GM19193 (cell line): ENCODE measurements around the gene SPRYD3.

Source experiments
- POLR2A ChIP-seq: IDR thresholded peaks from 4 replicates; pipeline ENCODE4 v1.6.1; 2011; ENCODE audit not compliant: insufficient read depth, insufficient read length; ENCODE audit errors: extremely low read depth

The SPRYD3 gene

GRCh38 chr12:53061404-53062010 lies 17.7 kb downstream of the SPRYD3 start:
- no peak for TF ChIP-seq POLR2A

GRCh38 chr12:53060721-53061276 lies 18.4 kb downstream of the SPRYD3 start:
- no peak for TF ChIP-seq POLR2A

DNA sequence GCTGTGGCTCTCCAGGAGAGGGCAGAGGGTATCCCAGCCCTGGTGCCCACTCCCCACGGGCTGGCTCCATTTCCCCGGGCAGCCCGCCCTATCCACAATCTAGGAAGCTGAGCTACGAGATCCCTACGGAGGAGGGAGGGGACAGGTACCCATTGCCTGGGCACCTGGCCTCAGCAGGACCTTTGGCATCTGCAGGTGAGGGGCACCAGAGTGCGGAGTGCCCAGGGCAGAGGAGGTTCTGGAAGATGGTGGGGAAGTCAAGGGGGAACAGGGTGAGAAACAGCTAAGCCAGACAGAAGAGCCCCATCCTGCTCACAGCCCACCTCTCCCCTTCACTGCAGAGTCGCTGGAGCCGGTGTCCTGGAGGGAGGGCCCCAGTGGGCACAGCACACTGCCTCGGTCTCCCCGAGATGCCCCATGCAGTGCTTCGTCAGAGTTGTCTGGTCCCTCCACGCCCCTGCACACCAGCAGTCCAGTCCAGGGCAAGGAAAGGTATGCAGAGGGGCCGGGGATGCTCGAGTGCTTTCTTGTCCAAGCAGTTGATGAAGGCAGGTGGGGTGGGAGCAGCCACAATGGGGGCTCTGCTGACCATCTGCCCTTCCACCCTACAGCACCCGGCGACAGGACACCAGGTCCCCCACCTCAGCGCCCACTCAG lies 19.0 kb downstream of the SPRYD3 start:
- TF ChIP-seq POLR2A = no peak

GRCh38 chr12:53059434-53060063 lies 19.6 kb downstream of the SPRYD3 start:
- TF ChIP-seq POLR2A = no peak

DNA sequence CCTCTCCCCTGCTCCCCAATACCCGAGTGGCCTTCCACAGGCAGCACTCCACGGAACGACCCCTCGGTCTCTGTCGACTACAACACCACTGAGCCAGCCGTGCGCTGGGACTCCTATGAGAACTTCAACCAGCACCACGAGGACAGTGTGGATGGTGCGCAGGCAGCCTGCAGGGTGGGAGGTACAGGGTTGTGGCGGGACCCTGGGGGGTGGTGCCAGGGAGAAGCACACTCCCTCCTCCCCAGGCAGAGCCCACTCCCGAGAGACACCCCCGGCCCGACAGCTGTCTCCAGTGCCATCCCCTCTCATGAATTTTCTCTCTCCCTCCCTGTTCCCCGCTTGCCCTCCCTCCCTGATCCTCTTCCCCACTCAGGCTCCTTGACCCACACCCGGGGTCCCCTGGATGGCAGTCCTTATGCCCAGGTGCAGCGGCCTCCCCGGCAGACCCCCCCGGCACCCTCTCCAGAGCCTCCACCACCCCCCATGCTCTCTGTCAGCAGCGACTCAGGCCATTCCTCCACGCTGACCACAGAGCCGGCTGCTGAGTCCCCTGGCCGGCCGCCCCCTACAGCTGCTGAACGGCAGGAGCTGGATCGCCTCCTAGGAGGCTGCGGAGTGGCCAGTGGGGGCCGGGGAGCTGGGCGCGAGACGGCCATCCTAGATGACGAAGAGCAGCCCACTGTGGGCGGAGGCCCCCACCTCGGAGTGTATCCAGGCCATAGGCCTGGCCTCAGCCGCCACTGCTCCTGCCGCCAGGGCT lies 20.3 kb downstream of the SPRYD3 start:
- TF ChIP-seq POLR2A = no peak

GRCh38 chr12:53057816-53058500 lies 21.2 kb downstream of the SPRYD3 start:
- TF ChIP-seq POLR2A = no peak

DNA sequence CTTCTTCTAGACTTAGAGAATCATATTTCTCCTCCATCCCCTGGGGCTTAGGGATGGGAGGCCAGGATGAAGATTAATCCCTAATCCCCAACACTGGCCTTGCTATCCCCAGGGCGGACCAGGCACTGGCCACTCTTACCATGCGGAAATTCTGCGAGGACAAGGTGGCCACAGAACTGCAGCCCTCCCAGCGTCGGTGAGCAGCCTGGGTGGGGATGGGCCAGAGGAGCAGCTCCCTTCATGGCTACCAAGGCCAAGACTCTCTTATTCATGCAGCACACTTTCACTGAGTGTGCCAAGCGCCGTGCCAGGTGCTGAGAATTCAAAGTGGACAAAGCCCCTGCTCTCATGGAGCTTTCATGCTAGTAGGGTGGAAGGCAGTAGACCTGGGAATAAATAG lies 22.3 kb downstream of the SPRYD3 start:
- no peak for TF ChIP-seq POLR2A

DNA sequence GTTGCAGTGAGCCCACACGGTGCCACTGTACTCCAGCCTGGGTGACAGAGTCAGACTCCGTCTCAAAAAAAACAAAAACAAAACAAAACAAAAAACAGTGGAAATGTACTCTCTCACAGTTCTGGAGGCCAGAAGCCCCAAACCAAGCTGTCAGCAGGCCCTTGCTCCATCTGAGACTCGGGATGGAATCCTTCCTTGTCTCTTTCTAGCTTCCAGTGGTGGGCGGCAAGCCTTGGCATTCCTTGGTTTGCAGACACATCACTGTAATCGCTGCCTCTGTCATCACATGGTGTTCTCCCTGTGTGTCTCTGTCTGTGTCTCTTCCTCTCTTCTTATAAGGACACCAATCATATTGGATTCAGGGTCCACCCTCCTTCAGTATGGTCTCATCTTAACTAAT lies 22.9 kb downstream of the SPRYD3 start:
- no peak for TF ChIP-seq POLR2A

DNA sequence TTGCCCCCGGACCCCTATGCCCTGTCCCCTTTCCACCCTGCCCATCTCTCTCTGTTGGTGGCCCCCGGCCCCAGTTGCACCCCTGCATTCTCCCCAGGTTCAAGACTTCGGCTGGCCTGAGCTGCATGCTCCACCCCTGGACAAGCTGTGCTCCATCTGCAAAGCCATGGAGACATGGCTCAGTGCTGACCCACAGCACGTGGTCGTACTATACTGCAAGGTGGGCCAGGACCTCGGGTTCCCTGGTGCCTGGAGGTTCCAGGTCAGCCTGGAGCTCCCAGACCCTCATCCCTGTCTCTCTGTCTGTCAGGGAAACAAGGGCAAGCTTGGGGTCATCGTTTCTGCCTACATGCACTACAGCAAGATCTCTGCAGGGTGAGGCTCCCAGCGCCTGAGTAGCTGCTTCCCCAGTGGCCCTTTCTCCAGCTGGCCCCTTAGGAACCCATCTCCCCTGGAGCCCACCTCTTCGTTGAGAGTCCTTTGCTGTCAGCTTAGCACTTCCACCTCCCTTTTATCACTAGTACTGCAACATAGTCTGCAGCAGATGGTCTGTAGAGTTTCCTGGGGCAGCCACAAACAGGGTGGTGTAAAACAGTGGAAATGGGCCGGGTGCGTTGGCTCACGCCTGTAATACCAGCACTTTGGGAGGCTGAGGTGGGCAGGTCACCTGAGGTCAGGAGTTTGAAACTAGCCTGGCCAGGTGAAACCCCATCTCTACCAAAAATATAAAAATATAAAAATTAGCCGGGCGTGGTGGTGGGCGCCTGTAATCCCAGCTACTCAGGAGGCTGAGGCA lies 23.5 kb downstream of the SPRYD3 start:
- TF ChIP-seq POLR2A = no peak

DNA sequence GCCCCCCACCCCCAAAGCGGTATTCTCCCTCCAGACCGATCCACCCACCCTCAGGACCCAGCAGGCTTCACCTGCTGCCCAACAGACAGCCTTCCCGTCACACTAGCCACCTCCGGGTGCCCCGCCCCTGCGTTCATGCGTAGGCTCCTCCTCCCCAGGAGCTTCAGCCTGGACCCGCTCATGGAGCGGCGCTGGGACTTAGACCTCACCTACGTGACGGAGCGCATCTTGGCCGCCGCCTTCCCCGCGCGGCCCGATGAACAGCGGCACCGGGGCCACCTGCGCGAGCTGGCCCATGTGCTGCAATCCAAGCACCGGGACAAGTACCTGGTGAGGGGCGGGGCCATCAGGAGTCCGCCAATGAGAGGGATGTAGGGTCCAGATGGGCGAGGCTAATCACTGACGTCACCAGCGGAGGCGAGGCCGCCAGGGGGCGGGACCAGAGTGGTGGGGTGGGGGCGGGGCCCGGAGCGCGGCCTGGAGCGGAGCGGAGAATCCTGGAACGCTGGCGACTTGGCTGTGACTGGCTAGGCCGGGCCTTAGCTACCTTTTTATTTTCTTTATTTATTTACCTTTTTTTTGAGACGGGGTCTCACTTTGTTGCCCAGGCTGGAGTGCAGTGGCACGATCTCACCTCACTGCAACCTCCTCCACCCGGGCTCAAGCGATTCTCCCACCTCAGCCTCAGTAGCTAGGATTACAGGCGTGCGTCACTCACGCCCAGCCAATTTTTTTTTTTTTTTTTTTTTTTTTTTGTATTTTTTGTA lies 24.9 kb downstream of the SPRYD3 start:
- peak; percentile 20 for TF ChIP-seq POLR2A

DNA sequence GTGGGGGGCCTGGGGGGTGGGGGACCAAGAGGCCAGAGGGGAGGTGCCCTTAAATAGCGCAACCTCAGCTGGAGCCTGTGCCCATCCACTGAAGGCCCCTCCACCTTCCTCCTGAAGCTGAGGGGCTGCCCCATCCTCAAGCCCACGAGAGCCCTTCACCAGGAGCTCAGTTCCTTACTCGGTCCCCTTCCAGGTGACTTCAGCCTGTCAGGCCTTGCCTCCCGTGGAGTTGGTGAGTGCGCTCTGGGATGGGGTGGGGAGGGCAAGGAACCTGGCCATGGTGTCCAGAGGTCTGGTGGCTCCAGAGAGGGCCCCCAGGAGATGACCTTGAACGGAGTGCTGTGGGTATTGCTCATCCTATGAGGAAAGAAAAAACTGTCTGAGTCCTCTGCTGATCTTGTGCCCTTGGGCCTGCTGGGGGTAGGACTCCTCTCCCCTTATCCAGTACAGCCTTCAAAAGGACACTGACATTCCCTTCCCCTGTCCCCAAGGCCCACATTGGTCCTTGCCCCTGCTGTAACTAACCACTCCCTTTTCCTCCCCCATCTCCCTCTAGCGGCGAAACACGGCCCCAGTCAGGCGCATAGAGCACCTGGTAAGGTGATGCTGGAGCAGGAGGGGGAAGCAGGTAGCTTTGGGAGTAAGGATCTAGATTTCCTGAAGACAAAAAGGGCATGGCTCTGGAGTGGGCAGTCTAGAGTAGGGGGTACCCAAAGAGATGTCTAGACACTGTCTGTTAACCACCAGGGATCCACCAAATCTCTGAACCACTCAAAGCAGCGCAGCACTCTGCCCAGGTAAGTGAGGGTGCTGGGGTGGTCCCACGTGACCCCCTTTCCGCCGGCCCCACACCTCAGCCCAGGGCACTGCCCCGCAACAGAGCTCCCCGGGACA lies 25.7 kb downstream of the SPRYD3 start:
- TF ChIP-seq POLR2A = no peak
